Liver (tissue), 9 donors: Measurements from ENCODE around the gene SLC4A11. TPM values are rescaled to one million over a fixed set of nuclear protein-coding genes. Genes with fewer than 3 reads are reported as not detected.

Experiments
- DNase-seq: peaks from one replicate; pipeline ENCODE4 v3.0.0-alpha.2; 2017; ENCODE audit warnings: low spot score
- H3K27ac ChIP-seq, 2 donors: one replicate each; pipeline ENCODE4 v1.7.0; 2013; ENCODE audit warnings: inconsistent platforms in 2 of 2, low read length in 2 of 2, control low read depth in 1 of 2, low read depth in 1 of 2, mild to moderate bottlenecking in 1 of 2
- H3K27me3 ChIP-seq, 4 donors: one replicate each; pipeline versions ENCODE4 v1.6.1 to v1.7.0; 2013; ENCODE audit warnings: low read length in 3 of 4, inconsistent platforms in 1 of 4, mild to moderate bottlenecking in 1 of 4, moderate library complexity in 1 of 4; ENCODE audit not compliant: control insufficient read depth in 4 of 4, insufficient read depth in 4 of 4
- H3K36me3 ChIP-seq, 4 donors: one replicate each; pipeline versions ENCODE4 v1.6.1 to v1.7.0; 2013; ENCODE audit warnings: low read length in 3 of 4, mild to moderate bottlenecking in 3 of 4, low read depth in 1 of 4, moderate library complexity in 1 of 4; ENCODE audit not compliant: control insufficient read depth in 4 of 4, insufficient read depth in 3 of 4
- H3K4me1 ChIP-seq, 4 donors: one replicate each; pipeline versions ENCODE4 v1.6.1 to v1.7.0; 2013; ENCODE audit warnings: low read length in 3 of 4, mild to moderate bottlenecking in 3 of 4, moderate library complexity in 1 of 4; ENCODE audit not compliant: control insufficient read depth in 4 of 4, insufficient read depth in 4 of 4
- H3K4me3 ChIP-seq, 3 donors: one replicate each; pipeline versions ENCODE4 v1.6.1 to v1.7.0; 2013; ENCODE audit warnings: low read length in 3 of 3, control low read depth in 1 of 3, low read depth in 1 of 3, mild to moderate bottlenecking in 1 of 3
- H3K9ac ChIP-seq, 2 donors: one replicate each; pipeline ENCODE4 v1.7.0; 2013; ENCODE audit warnings: low read length in 2 of 2, mild to moderate bottlenecking in 2 of 2, moderate library complexity in 2 of 2, control low read depth in 1 of 2, low read depth in 1 of 2
- H3K9me3 ChIP-seq, 4 donors: one replicate each; pipeline versions ENCODE4 v1.6.1 to v1.7.0; 2013; ENCODE audit warnings: low read length in 3 of 4; ENCODE audit not compliant: control insufficient read depth in 4 of 4
- CTCF ChIP-seq: fragments of 150-350 bp; IDR thresholded peaks from 2 replicates; pipeline ENCODE4 v1.5.1; 2017; ENCODE audit warnings: improper control_type of control experiment, low read depth, low read length; ENCODE audit not compliant: missing input control
- EGR1 ChIP-seq, 2 donors: IDR thresholded peaks; 2 replicates each; pipeline ENCODE4 v1.6.1; 2016 to 2018; ENCODE audit warnings: antibody characterized with exemption in 2 of 2, low read depth in 2 of 2
- FOXA1 ChIP-seq: IDR thresholded peaks from 2 replicates; pipeline ENCODE4 v1.6.1; 2016; ENCODE audit warnings: antibody characterized with exemption
- FOXA2 ChIP-seq: IDR thresholded peaks from 2 replicates; pipeline ENCODE4 v1.6.1; 2016; ENCODE audit warnings: antibody characterized with exemption
- GABPA ChIP-seq, 2 donors: IDR thresholded peaks in 1 of 2; conservative IDR thresholded peaks in 1 of 2; 2 replicates each; pipeline ENCODE4 v1.6.1; 2016; ENCODE audit warnings: antibody characterized with exemption in 2 of 2, mild to moderate bottlenecking in 1 of 2, moderate library complexity in 1 of 2
- HNF4A ChIP-seq, 2 donors: conservative IDR thresholded peaks; 2 replicates each; pipeline ENCODE4 v1.6.1; 2016; ENCODE audit warnings: antibody characterized with exemption in 2 of 2, mild to moderate bottlenecking in 2 of 2
- HNF4G ChIP-seq: IDR thresholded peaks from 2 replicates; pipeline ENCODE4 v1.6.1; 2016; ENCODE audit warnings: antibody characterized with exemption
- JUND ChIP-seq, 2 donors: IDR thresholded peaks; 2 replicates each; pipeline ENCODE4 v1.6.1; 2016; ENCODE audit warnings: antibody characterized with exemption in 2 of 2
- NR2F2 ChIP-seq: IDR thresholded peaks from 2 replicates; pipeline ENCODE4 v1.6.1; 2016; ENCODE audit warnings: antibody characterized with exemption
- RAD21 ChIP-seq, 2 donors: IDR thresholded peaks; 2 replicates each; pipeline ENCODE4 v1.6.1; 2016; ENCODE audit warnings: antibody characterized with exemption in 2 of 2, mild to moderate bottlenecking in 2 of 2
- REST ChIP-seq: IDR thresholded peaks from 2 replicates; pipeline ENCODE4 v1.6.1; 2016; ENCODE audit warnings: antibody characterized with exemption, mild to moderate bottlenecking
- RXRA ChIP-seq, 2 donors: IDR thresholded peaks; 2 replicates each; pipeline ENCODE4 v1.6.1; 2017 to 2018; ENCODE audit warnings: antibody characterized with exemption in 2 of 2, mild to moderate bottlenecking in 1 of 2
- SP1 ChIP-seq: IDR thresholded peaks from 2 replicates; pipeline ENCODE4 v1.6.1; 2018; ENCODE audit warnings: antibody characterized with exemption, mild to moderate bottlenecking
- TAF1 ChIP-seq: conservative IDR thresholded peaks from 2 replicates; pipeline ENCODE4 v1.6.1; 2016; ENCODE audit warnings: antibody characterized with exemption, mild to moderate bottlenecking
- YY1 ChIP-seq: IDR thresholded peaks from 2 replicates; pipeline ENCODE4 v1.6.1; 2016; ENCODE audit warnings: antibody characterized with exemption, mild to moderate bottlenecking
- WGBS: extraction: QIAGEN DNeasy Blood & Tissue Kit; methylation state at CpG from one replicate; pipeline ENCODE4 v1.1.7; 2013; 5-methylcytosine and 5-hydroxymethylcytosine counted together
- polyA plus RNA-seq, 2 donors: library from polyadenylated mRNA; stranded (reverse) in 1 of 2; unstranded in 1 of 2; fragments of 200-250 nt in 1 of 2; fragments of >200 nt in 1 of 2; fragmentation: Nextera tagmentation in 1 of 2; extraction: Ambion mirVana in 1 of 2; gene quantifications; one replicate each; pipeline versions ENCODE4 v1.2.1 to v1.2.3, GENCODE V29; 2013 to 2015
- total RNA-seq, 2 donors: library from RNA; depleted of rRNA; stranded (reverse); fragments of >200 nt; gene quantifications; one replicate each; pipeline ENCODE4 v1.2.3, GENCODE V29; 2014
- TF ChIP-seq, protein P1 (sequence below): IDR thresholded peaks from 2 replicates; pipeline ENCODE4 v1.6.1; 2016; ENCODE audit warnings: antibody characterized with exemption
- TF ChIP-seq, protein P2 (sequence below): IDR thresholded peaks from 2 replicates; pipeline ENCODE4 v1.6.1; 2016; ENCODE audit warnings: antibody characterized with exemption
- TF ChIP-seq, protein P3 (sequence below): IDR thresholded peaks from 2 replicates; pipeline ENCODE4 v1.6.1; 2016; ENCODE audit warnings: antibody characterized with exemption
- donor health status: healthy.
- donor health status: healthy.
- donor health status: healthy.
- donor health status: healthy.
- donor health status: healthy.

The SLC4A11 gene
- total and polyA plus RNA-seq, 4 donors = under 0.01 to 0.13 (median 0.06) TPM

DNA sequence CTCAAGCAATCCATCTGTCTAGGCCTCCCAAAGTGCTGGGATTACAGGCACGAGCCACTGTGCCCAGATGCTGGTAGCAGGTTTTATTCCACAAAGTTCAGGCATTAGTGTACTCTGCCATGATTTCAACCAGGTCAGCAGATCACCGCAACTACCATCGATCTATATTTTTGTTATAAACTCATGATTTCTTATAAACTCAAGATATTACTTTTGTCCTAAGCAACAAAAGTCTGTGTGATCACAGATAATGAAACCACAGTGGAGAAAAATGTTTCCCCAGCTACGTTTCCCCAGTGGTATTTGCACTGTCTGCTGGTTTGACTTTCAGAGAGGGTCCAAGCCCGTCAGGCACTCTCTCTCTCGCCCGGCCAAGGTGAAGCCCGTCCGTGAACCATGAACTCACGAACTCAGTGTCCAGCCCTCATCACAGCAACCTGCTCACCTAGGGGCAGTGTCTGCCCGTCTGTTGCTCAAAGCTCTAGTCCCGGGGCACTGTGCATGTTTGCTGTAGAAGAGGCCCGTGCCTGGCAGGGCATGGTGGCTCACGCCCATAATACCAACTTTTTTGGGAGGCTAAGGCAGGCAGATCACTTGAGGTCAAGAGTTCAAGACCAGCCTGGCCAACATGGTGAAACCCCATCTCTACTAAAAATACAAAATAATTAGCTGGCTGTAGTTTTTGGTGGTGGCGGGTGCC is 7.0 kb downstream of the SLC4A11 start (continued):
- no peak for TF ChIP-seq EGR1 (IDR thresholded peaks at IDR 0.05; ENCODE audit: low read depth in 2 of 2)
- TF ChIP-seq, protein P1, sequence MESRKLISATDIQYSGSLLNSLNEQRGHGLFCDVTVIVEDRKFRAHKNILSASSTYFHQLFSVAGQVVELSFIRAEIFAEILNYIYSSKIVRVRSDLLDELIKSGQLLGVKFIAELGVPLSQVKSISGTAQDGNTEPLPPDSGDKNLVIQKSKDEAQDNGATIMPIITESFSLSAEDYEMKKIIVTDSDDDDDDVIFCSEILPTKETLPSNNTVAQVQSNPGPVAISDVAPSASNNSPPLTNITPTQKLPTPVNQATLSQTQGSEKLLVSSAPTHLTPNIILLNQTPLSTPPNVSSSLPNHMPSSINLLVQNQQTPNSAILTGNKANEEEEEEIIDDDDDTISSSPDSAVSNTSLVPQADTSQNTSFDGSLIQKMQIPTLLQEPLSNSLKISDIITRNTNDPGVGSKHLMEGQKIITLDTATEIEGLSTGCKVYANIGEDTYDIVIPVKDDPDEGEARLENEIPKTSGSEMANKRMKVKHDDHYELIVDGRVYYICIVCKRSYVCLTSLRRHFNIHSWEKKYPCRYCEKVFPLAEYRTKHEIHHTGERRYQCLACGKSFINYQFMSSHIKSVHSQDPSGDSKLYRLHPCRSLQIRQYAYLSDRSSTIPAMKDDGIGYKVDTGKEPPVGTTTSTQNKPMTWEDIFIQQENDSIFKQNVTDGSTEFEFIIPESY = no peak
- no peak for TF ChIP-seq NR2F2
- TF ChIP-seq CTCF = no peak

- no peak overlapping the region for H3K4me3 ChIP-seq
- no peaks in the 10 kb centered on the region for H3K4me1 ChIP-seq
- H3K9me3 ChIP-seq = no peaks in the 10 kb centered on the region
- 95% methylated on average over 21 of the region's 21 CpGs for WGBS
- TF ChIP-seq RXRA (IDR thresholded peaks at IDR 0.05) (no peak), NR2F2 (no peak), FOXA1 (no peak), CTCF (no peak), SP1 (no peak), REST (no peak), TAF1 (no peak), EGR1 (IDR thresholded peaks at IDR 0.05; ENCODE audit: low read depth in 2 of 2) (no peak), JUND (IDR thresholded peaks at IDR 0.05) (no peak), GABPA (IDR thresholded peaks at IDR 0.05 in 1 of 2, conservative IDR thresholded peaks at IDR 0.05 in 1 of 2) (no peak), HNF4A (conservative IDR thresholded peaks at IDR 0.05) (no peak), FOXA2 (no peak), HNF4G (no peak), RAD21 (IDR thresholded peaks at IDR 0.05) (no peak), YY1 (no peak)
- TF ChIP-seq, protein P2, sequence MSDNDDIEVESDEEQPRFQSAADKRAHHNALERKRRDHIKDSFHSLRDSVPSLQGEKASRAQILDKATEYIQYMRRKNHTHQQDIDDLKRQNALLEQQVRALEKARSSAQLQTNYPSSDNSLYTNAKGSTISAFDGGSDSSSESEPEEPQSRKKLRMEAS = no peak
- TF ChIP-seq, protein P1 = no peak
- TF ChIP-seq, protein P3, sequence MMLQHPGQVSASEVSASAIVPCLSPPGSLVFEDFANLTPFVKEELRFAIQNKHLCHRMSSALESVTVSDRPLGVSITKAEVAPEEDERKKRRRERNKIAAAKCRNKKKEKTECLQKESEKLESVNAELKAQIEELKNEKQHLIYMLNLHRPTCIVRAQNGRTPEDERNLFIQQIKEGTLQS = no peak
- no peaks in the 10 kb centered on the region for H3K27me3 ChIP-seq
- H3K27ac ChIP-seq = no peak overlapping the region
- no peak overlapping the region for H3K9ac ChIP-seq
- no peak for DNase-seq
- no peaks in the 10 kb centered on the region for H3K36me3 ChIP-seq
These were observed 7.9 kb downstream of the SLC4A11 start for GRCh38 chr20:3231116-3231515.
